Lower leg skin (tissue), 4 donors: ENCODE results near the gene TBX19. TPM values are rescaled to one million over a fixed set of nuclear protein-coding genes. Genes with fewer than 3 reads are reported as not detected.

Experiments
- DNase-seq, 2 donors: peaks; one replicate each; pipeline ENCODE4 v3.0.0-alpha.2; 2019; ENCODE audit warnings: low spot score in 2 of 2
- H3K4me3 ChIP-seq: fragments of 200-600 bp; sonication (generic); 2 replicates; pipeline ENCODE4 v1.5.1; 2017; ENCODE audit warnings: mild to moderate bottlenecking, low read depth; ENCODE audit not compliant: poor library complexity, severe bottlenecking
- CTCF ChIP-seq, 3 donors: fragments of 450-650 bp; IDR thresholded peaks; one replicate each; pipeline ENCODE4 v1.5.1; 2016; ENCODE audit warnings: antibody characterized with exemption in 3 of 3, mild to moderate bottlenecking in 3 of 3, moderate library complexity in 2 of 3
- POLR2A ChIP-seq, 2 donors: fragments of 450-650 bp; IDR thresholded peaks; one replicate each; pipeline ENCODE4 v1.6.1; 2016 to 2017; ENCODE audit warnings: antibody characterized with exemption in 2 of 2, mild to moderate bottlenecking in 1 of 2, moderate library complexity in 1 of 2
- WGBS, 2 donors: methylation state at CpG; one replicate each; pipeline ENCODE4 v1.1.5; 2018; 5-methylcytosine and 5-hydroxymethylcytosine counted together
- intact Hi-C: fragments of 100-400 bp; cut with DNase I; formaldehyde crosslinking; loops from one replicate; pipeline ENCODE4 v1.15.0; 2023; ENCODE audit warnings: low total_unique reads
- total RNA-seq, 4 donors: library from RNA; depleted of rRNA; stranded (reverse); fragments of >200 nt; gene quantifications; one replicate each; pipeline ENCODE4 v1.1.0, GENCODE V29; 2016

Gene TBX19
- total RNA-seq, 4 donors from 2014 or later: 1.8 to 7.5 (median 3.5) TPM

DNA sequence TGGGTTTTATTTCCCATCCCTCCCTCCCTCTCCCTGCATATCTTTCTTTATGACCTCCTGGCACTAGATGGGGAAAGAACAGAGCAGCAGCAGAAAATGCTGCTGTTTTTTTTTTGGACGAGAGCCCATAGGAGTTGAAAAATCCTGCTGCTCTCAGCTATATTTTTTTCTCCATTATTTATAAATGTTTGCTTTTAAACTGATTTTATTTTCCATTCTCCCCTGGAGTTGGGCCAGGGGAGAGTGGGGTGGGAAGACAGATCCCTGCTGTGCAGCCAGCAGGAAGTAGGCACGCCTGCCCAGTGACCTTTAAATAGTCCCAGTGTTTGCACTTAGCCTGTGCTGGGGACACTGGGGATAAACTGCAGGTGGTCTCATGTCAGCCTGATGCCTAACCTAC lies 37.5 kb upstream of the TBX19 start:
- WGBS, 2 donors: 48 to 51% methylated on average over 2 of the region's 2 CpGs
- intact Hi-C loops: no loop called here
- no peak overlapping the region for H3K4me3 ChIP-seq
- no peak for TF ChIP-seq POLR2A (IDR thresholded peaks at IDR 0.05)
- TF ChIP-seq CTCF (IDR thresholded peaks at IDR 0.05): no peak
- no peak for DNase-seq

GRCh38 chr1:168243636-168244212 lies 37.0 kb upstream of the TBX19 start:
- DNase-seq: no peak
- TF ChIP-seq CTCF (IDR thresholded peaks at IDR 0.05) (no peak), POLR2A (IDR thresholded peaks at IDR 0.05) (no peak)
- intact Hi-C loops: no loop called here
- 29 to 35% methylated on average over 3 of the region's 3 CpGs for WGBS, 2 donors
- H3K4me3 ChIP-seq: no peak overlapping the region

DNA sequence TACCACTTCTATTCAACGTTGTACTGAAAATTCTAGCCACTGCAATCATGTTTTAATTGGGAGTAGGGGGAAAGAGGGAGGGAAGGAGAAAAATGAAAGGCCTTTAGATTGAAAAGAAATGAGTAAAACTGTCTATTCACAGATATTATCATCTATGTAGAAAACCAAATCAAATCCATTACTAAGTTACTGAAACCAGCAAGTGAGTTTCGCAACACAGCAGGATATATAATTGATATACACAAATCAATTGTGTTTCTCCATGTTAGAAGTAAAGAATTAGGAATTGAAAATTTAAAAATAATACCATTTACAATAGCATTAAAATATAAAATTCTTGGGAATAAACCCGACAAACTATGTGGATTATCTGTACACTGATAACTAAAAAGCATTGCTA lies 35.6 kb upstream of the TBX19 start:
- no peak for DNase-seq
- TF ChIP-seq POLR2A (IDR thresholded peaks at IDR 0.05): no peak
- no peak for TF ChIP-seq CTCF (IDR thresholded peaks at IDR 0.05)
- 94 to 96% methylated on average over 3 of the region's 3 CpGs for WGBS, 2 donors
- intact Hi-C loops: no loop called here
- no peak overlapping the region for H3K4me3 ChIP-seq

DNA sequence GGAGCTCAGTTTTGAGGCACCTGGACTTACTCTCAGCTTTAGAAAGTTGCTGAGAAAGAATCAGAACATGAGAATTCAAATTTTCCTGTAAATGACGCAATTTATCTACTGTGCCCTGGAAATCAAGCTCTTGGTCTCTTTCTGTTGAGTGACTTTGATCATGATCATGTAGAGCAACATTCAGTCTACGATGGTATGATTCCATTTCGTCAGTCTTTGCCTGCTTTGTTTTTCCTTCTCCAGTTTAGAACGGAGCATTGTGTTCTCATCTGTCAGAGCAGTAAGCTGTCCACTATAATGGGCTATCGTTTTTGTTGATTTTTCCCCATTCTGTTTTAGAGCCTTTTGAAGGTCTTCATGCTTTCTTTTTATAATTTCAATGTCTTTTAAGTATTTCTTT lies 34.2 kb upstream of the TBX19 start:
- no peak overlapping the region for H3K4me3 ChIP-seq
- WGBS, 2 donors: 87 to 95% methylated on average over 5 of the region's 5 CpGs
- intact Hi-C loops: no loop called here
- DNase-seq: no peak
- TF ChIP-seq POLR2A (IDR thresholded peaks at IDR 0.05): no peak
- no peak for TF ChIP-seq CTCF (IDR thresholded peaks at IDR 0.05)

DNA sequence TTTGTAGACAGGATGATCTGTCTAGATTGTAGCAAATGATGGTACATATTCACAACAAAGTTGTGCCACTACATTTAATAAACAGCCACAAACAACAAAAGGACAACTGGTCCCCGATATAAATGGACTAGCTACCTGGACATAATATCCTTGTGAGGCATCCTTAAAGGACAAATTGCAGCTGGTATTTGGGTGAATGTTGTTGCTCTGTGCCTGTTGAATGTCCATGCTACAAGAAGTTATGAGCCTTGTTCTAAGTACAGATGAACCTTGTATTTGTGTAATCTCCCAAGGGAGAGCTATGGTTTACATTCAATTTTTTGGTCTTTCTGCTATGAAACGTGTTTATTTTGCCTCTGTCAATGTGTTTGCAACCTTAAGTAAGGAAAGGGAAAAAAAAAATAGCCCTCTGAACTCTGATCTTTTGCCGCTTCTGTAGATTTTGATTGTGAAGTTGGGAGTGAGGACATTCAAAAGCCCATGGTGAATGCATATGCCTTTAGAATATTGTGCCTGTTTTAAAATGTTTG lies 28.4 kb upstream of the TBX19 start:
- intact Hi-C loops: no loop called here
- no peak overlapping the region for H3K4me3 ChIP-seq
- DNase-seq: no peak
- 82 to 88% methylated on average over 3 of the region's 3 CpGs for WGBS, 2 donors
- TF ChIP-seq CTCF (IDR thresholded peaks at IDR 0.05) (no peak), POLR2A (IDR thresholded peaks at IDR 0.05) (no peak)

- intact Hi-C loops: no loop called here
- WGBS, 2 donors: 90 to 98% methylated on average over 2 of the region's 2 CpGs
- DNase-seq: no peak
- no peak for TF ChIP-seq CTCF (IDR thresholded peaks at IDR 0.05)
- H3K4me3 ChIP-seq: no peak overlapping the region
Measured at GRCh38 chr1:168256164-168256563, 24.5 kb upstream of the TBX19 start.
